KMS-11 (cell line): Measurements from ENCODE around the gene CPM.

ENCODE experiments used
- H2AFZ ChIP-seq: fragments of 200-600 bp; sonication (generic); 2 replicates; pipeline ENCODE4 v1.6.1; 2016; ENCODE audit warnings: antibody characterized with exemption, mixed run types, low read depth
- H3K27ac ChIP-seq: fragments of 200-600 bp; sonication (generic); 2 replicates; pipeline ENCODE4 v1.6.1; 2016; ENCODE audit warnings: mild to moderate bottlenecking, mixed run types
- H3K27me3 ChIP-seq: fragments of 200-600 bp; sonication (generic); 2 replicates; pipeline ENCODE4 v1.6.1; 2017; ENCODE audit warnings: mild to moderate bottlenecking, low read depth, mixed run types, moderate library complexity; ENCODE audit not compliant: insufficient read depth
- H3K36me3 ChIP-seq: fragments of 200-600 bp; sonication (generic); 2 replicates; pipeline ENCODE4 v1.6.1; 2017; ENCODE audit warnings: mild to moderate bottlenecking, mixed run types; ENCODE audit not compliant: insufficient read depth
- H3K4me1 ChIP-seq: fragments of 200-600 bp; sonication (generic); 2 replicates; pipeline ENCODE4 v1.6.1; 2016; ENCODE audit warnings: mild to moderate bottlenecking, low read depth, mixed run types; ENCODE audit not compliant: poor library complexity, severe bottlenecking
- H3K4me2 ChIP-seq: fragments of 200-600 bp; sonication (generic); 2 replicates; pipeline ENCODE4 v1.7.0; 2016; ENCODE audit warnings: mild to moderate bottlenecking, mixed run types
- H3K4me3 ChIP-seq: fragments of 200-600 bp; sonication (generic); IDR thresholded peaks from 2 replicates; pipeline ENCODE4 v1.6.1; 2017; ENCODE audit warnings: low read depth, low read length, mixed read lengths; ENCODE audit not compliant: insufficient read depth
- H3K79me2 ChIP-seq: fragments of 200-600 bp; sonication (generic); 2 replicates; pipeline ENCODE4 v1.6.1; 2016; ENCODE audit warnings: low read depth, mixed run types; ENCODE audit not compliant: insufficient read depth
- H3K9ac ChIP-seq: fragments of 200-600 bp; sonication (generic); 2 replicates; pipeline ENCODE4 v1.6.1; 2016; ENCODE audit warnings: mild to moderate bottlenecking, mixed run types
- H4K20me1 ChIP-seq: fragments of 200-600 bp; sonication (generic); 2 replicates; pipeline ENCODE4 v1.6.1; 2016; ENCODE audit warnings: mild to moderate bottlenecking, mixed run types; ENCODE audit not compliant: insufficient read depth
- TF ChIP-seq, protein P1 (sequence below): fragments of 200-600 bp; sonication (generic); conservative IDR thresholded peaks from 2 replicates; pipeline ENCODE4 v1.6.1; 2017; ENCODE audit warnings: low read depth, mild to moderate bottlenecking, antibody characterized with exemption, low read length, moderate library complexity, mixed read lengths

CPM gene

DNA sequence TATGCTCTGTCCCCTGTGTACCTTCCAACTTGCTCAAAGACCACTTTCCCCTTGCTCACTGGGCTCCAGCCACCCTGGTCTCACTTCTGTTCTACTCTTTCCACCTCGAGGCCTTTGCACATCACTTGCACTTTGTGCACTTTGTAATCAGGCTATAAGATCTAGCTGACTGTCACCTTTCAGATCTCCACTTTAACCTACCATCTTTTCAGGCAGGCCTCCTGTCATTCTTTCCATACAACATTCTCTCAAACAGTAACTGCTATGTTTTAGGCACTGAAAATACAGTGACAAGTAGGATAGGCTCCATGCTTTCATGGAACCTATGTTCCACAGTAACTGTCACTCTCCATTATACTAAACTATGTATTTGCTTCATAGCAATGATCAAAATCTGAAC, 14.0 kb downstream of the CPM start:
- Histone ChIP-seq H3K27ac (no peak overlapping the region), H3K4me2 (no peak overlapping the region), H3K4me1 (peaks cover 12% of the 10 kb centered on the region), H3K9ac (no peak overlapping the region), H2AFZ (no peak overlapping the region), H3K27me3 (no peaks in the 10 kb centered on the region), H4K20me1 (no peaks in the 10 kb centered on the region), H3K36me3 (no peaks in the 10 kb centered on the region), H3K79me2 (no peaks in the 10 kb centered on the region), H3K4me3 (no peak overlapping the region)
- TF ChIP-seq, protein P1, sequence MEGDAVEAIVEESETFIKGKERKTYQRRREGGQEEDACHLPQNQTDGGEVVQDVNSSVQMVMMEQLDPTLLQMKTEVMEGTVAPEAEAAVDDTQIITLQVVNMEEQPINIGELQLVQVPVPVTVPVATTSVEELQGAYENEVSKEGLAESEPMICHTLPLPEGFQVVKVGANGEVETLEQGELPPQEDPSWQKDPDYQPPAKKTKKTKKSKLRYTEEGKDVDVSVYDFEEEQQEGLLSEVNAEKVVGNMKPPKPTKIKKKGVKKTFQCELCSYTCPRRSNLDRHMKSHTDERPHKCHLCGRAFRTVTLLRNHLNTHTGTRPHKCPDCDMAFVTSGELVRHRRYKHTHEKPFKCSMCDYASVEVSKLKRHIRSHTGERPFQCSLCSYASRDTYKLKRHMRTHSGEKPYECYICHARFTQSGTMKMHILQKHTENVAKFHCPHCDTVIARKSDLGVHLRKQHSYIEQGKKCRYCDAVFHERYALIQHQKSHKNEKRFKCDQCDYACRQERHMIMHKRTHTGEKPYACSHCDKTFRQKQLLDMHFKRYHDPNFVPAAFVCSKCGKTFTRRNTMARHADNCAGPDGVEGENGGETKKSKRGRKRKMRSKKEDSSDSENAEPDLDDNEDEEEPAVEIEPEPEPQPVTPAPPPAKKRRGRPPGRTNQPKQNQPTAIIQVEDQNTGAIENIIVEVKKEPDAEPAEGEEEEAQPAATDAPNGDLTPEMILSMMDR = no peak

DNA sequence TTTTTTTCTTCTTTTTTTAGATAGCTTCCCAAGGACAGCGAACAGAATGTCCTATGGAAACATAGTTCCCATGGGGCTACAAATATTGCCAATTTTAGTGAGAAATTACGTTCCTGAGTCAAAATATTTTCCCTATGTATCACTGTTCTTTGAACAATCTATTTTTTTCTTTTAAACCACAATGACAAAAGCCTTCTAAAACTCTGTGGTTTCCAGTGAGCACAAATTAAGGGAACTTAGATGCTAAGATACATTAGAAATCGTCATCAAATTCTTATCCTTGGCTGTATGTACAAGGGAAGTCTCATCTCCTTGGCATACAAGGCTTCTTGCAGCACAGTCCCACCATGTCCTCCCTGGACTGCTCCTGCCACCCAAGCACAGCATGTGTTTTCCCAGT, 17.9 kb downstream of the CPM start:
- no peak overlapping the region for H3K27ac ChIP-seq
- no peaks in the 10 kb centered on the region for H3K4me1 ChIP-seq
- no peaks in the 10 kb centered on the region for H4K20me1 ChIP-seq
- no peaks in the 10 kb centered on the region for H3K36me3 ChIP-seq
- H3K4me3 ChIP-seq = no peak overlapping the region
- H3K9ac ChIP-seq = no peak overlapping the region
- no peaks in the 10 kb centered on the region for H3K79me2 ChIP-seq
- no peaks in the 10 kb centered on the region for H3K27me3 ChIP-seq
- H3K4me2 ChIP-seq = no peak overlapping the region
- TF ChIP-seq, protein P1 = no peak
- no peak overlapping the region for H2AFZ ChIP-seq

DNA sequence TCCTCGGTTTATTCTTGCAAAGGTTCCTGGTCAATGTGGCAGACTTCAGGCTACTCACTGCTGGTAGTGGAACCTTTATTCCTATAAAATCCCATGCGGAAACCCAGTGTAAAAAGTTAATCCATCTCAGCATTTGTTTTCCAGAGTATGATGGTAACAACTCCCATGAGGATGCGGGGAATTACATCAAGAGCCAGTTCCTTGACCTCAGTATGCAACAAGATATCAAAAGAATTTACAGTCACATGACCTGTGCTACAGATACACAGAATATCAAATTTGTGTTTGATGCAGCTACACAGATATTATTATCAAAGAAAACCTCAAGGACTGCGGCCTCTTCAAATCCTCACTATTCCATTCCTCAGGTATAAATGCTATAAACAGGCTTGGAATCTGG, 19.3 kb downstream of the CPM start:
- Histone ChIP-seq H3K4me2 (no peak overlapping the region), H3K27ac (no peak overlapping the region), H3K27me3 (no peaks in the 10 kb centered on the region), H3K79me2 (no peaks in the 10 kb centered on the region), H3K36me3 (no peaks in the 10 kb centered on the region), H3K9ac (no peak overlapping the region), H4K20me1 (no peaks in the 10 kb centered on the region), H3K4me3 (no peak overlapping the region), H2AFZ (no peak overlapping the region), H3K4me1 (no peaks in the 10 kb centered on the region)
- TF ChIP-seq, protein P1 = no peak

DNA sequence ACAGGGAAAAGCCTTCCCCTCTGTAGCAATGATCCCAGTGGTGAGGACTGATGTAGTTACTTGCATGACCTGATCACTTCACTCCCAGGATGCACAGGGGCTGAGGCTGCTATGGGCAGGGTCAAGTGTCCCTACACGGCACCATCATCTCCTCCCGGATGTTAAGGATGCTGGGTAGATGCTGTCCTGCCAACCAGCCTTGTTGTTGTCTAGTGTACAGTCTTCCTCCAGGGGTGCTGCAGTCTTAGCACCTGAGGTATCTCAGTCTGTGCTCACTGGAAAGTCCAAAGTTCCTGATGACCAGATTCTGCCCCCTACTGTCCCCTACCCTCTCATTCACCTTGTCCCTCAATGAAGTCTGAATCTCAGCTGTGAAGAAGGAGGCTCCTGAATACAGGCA, 20.1 kb downstream of the CPM start:
- H4K20me1 ChIP-seq = no peaks in the 10 kb centered on the region
- TF ChIP-seq, protein P1 = no peak

DNA sequence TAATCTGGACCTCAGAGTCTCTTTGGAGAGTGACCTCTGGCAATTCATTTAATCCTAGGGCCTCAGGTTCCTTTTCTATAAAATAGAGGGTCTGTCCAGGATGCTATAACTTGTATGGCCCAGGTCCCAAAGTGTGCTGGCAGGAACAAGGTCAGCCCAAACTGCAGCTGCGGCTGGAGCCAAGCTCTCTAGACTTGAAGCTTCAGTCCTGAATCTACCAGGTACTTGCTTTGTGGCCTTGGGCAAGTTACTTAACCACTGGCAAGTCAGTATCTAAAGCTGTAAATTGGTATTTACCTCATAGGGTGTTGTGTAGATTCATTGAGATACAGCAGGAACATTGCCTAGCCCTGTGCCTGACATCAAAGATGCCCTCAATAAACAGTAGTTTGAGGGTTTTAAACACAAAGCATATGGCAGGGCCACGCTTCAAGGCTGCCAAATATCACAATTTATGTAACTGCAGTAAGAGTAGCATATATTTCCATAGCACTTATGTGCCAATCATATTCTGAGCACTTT, 21.7 kb downstream of the CPM start:
- TF ChIP-seq, protein P1 = no peak
- no peaks in the 10 kb centered on the region for H4K20me1 ChIP-seq
- H3K27me3 ChIP-seq = no peaks in the 10 kb centered on the region
- no peaks in the 10 kb centered on the region for H3K79me2 ChIP-seq
- H3K4me2 ChIP-seq = no peak overlapping the region
- no peak overlapping the region for H3K27ac ChIP-seq
- H2AFZ ChIP-seq = no peak overlapping the region
- H3K9ac ChIP-seq = no peak overlapping the region
- H3K4me3 ChIP-seq = no peak overlapping the region
- no peaks in the 10 kb centered on the region for H3K36me3 ChIP-seq
- H3K4me1 ChIP-seq = no peaks in the 10 kb centered on the region

More for the DNA sequence above, 20.1 kb downstream of the CPM start:
- H3K4me1 ChIP-seq = no peaks in the 10 kb centered on the region
- H3K4me3 ChIP-seq = no peak overlapping the region
- no peaks in the 10 kb centered on the region for H3K79me2 ChIP-seq
- no peak overlapping the region for H2AFZ ChIP-seq
- no peak overlapping the region for H3K4me2 ChIP-seq
- H3K36me3 ChIP-seq = no peaks in the 10 kb centered on the region
- no peaks in the 10 kb centered on the region for H3K27me3 ChIP-seq
- no peak overlapping the region for H3K27ac ChIP-seq
- no peak overlapping the region for H3K9ac ChIP-seq
